NT2/D1 (cell line): ENCODE results near the gene SURF4.

Experiments
- SUZ12 ChIP-seq: IDR thresholded peaks from 2 replicates; pipeline ENCODE4 v1.6.1; 2011; ENCODE audit not compliant: insufficient read length, insufficient read depth; ENCODE audit errors: extremely low read depth
- ZNF274 ChIP-seq: IDR thresholded peaks from 2 replicates; pipeline ENCODE4 v1.6.1; 2011; ENCODE audit warnings: mild to moderate bottlenecking, low read depth, low read length

- TF ChIP-seq ZNF274 (no peak), SUZ12 (no peak)
Measured at GRCh38 chr9:133389562-133389961, 13.7 kb upstream of the SURF4 start.
